DMS79 treated with DMSO at 0.1 percent for 48 hours (cell line): Measurements from ENCODE around the gene MKRN1.
"Not testable (repeated sequence)": the region's sequence is repeated elsewhere in the genome, so short reads cannot be mapped to it uniquely, and the experiment has no call there.

Experiments used
- DNase-seq: peaks from one replicate; lab custom pipeline; 2025; lab: John Stamatoyannopoulos, UW

MKRN1 gene

GRCh38 chr7:140435252-140435895 lies 43.9 kb downstream of the MKRN1 start:
- no peak for DNase-seq

- no peak for DNase-seq
Observed at GRCh38 chr7:140433396-140433795, 45.9 kb downstream of the MKRN1 start.

DNA sequence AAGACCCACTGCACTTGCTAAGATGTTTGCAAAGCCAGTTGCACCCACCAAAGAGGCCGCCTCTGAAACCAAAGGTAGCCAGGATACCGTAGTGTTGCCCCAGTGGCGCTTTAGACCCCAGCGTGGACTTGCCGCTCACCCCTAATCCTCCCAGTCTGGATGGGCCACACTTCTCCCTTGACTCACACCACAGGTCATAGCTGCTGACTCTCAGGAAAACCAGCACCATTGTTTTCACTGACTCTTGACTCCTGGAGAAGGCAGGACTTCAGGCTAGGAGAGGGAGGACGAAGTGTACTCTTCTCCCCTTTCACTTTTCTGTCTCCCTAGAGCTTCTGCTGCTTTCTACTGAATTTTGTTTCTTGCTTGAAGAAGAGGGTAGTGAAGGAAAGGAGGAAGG lies 53.2 kb downstream of the MKRN1 start:
- DNase-seq, result no peak

DNA sequence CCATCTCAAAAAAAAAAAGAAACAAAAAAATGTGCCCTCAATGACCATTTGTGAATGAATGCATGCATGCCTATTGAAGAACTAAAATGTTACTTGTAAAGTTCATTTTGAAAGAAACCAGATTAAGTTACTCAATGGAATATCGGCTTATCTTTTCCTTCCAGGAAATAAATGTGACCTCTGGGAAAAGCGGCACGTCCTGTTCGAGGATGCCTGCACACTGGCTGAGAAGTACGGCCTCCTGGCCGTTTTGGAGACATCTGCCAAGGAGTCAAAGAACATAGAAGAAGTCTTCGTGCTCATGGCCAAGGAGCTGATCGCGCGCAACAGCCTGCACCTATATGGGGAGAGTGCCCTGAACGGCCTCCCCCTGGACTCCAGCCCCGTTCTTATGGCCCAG lies 53.6 kb downstream of the MKRN1 start:
- DNase-seq, result no peak

DNA sequence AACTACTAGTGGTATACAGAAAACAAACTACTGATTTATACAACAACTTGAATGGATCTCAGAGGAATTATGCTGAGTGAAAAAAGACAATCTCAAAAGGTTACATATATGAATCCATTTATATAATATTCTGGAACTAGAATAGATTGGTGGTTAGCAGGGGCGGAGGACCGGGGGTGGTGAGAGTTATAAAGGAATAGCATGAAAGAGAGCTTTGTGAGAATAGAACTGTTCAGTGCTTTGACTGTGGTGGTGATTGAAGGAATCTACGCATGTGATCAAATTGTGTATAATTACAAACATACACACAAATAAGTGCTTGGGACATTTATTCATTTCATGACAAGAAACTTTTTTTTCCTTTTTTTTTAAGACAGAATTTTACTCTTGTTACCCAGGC lies 55.8 kb downstream of the MKRN1 start:
- no peak for DNase-seq

DNA sequence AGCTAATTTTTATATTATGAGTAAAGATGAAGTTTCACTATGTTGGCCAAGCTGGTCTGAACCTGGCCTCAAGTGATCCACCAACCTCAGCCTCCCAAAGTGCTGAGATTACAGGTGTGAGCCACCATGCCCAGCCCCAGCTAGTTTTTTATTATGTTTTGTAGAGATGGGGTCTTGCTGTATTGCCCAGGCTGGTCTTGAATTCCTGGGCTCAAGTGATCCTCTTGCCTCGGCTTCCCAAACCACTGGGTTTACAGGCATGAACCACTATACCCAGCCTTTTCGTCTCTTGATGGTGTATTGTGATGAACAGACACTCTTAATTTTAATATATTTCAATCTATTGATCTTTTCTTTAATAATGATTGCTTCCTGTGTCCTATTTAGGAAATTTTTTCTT lies 57.8 kb downstream of the MKRN1 start:
- DNase-seq, result no peak

DNA sequence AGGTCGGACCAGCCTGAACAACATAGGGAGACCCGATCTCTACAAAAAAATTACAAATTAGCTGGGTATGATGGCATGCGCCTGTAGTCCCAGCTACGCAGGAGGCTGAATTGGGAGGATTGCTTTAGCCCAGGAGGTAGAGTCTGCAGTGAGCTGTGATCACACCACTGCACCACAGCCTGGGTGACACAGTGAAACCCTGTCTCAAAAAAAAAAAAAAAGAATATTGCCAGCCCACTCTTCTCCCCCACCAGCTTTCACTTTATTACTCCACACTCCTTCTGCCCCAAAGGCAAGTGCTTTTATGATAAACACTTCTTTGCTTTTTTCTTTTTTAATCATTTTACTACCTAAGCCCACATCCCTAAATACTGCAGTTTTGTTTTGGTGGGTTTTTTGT lies 60.7 kb downstream of the MKRN1 start:
- no peak for DNase-seq

GRCh38 chr7:140418156-140418472 lies 61.2 kb downstream of the MKRN1 start:
- DNase-seq, result not testable (repeated sequence)

- DNase-seq, result no peak
Observed at GRCh38 chr7:140417456-140418155, 61.7 kb downstream of the MKRN1 start.

DNA sequence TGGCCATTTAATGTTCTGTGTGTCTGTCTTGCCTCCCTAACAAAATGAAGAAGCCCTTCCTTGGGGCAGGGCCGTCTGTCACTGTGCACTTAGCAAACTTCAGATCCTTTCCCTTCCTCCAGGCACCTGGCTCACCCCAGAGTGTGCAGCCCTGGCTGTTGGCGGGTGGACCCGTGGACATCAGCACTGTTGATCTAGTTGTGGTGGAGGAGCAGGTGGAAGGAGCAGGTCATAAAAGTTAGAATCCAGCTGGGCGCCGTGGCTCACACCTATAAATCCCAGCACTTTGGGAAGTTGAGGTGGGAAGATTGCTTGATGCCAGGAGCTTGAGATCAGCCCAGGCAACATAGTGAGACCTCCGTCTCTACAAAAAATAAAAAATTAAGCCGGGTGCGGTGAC lies 62.7 kb downstream of the MKRN1 start:
- no peak for DNase-seq

DNA sequence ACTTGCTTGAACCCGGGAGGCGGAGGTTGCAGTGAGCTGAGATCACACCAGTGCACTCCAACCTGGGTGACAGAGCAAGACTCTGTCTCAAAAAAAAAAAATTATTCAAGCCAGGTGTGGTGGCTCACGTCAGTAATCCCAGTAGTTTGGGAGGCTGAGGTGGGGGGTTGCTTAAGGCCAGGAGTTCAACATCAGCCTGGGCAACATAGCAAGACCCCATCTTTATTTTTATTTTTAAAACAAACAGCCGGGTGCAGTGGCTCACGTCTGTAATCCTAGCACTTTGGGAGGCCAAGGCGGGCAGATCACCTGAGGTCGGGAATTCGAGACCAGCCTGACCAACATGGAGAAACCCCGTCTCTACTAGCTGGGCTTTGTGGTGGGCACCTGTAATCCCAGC lies 63.5 kb downstream of the MKRN1 start:
- DNase-seq, result not testable (repeated sequence)

DNA sequence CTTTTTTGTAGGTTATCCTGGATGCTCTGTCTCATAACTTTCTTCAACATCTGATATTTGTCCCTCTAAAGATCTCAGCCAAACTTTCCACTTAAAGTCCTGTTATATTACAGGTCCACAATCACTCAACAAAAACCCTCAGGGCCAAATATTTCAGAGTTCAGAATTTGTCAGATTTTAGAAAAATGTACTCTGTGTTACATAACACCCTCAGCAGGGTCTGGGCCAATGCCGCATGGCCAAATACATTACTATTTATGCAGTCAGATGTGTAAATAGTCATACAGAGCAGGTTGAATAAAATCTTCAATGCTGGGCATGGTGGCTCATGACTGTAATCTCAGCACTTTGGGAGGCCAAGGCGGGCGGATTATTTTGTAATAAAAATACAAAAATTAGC lies 63.9 kb downstream of the MKRN1 start:
- no peak for DNase-seq

DNA sequence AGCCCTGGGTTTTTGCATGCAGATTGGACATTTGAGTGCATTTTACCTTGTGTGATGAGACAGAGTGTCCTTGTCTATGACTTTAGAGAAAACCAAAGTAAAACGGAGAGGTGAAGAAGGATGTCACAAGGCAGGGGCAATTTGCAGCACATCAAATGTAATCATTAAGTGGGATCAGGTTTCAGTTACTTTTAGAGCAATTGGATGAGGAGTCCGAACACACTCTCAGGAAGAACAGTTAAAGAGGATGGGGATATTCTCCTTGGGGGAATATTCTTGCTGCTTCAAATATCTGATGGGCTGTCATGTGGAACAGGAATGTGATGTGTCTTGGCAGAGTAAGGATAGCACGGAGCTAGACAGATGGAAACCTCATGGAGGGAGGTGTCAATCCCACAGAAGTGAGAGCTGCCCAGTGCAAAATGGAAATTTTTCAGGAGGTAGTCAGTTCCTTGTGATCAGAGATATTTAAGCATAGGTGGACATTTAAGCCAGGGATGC lies 74.7 kb downstream of the MKRN1 start:
- no peak for DNase-seq

DNA sequence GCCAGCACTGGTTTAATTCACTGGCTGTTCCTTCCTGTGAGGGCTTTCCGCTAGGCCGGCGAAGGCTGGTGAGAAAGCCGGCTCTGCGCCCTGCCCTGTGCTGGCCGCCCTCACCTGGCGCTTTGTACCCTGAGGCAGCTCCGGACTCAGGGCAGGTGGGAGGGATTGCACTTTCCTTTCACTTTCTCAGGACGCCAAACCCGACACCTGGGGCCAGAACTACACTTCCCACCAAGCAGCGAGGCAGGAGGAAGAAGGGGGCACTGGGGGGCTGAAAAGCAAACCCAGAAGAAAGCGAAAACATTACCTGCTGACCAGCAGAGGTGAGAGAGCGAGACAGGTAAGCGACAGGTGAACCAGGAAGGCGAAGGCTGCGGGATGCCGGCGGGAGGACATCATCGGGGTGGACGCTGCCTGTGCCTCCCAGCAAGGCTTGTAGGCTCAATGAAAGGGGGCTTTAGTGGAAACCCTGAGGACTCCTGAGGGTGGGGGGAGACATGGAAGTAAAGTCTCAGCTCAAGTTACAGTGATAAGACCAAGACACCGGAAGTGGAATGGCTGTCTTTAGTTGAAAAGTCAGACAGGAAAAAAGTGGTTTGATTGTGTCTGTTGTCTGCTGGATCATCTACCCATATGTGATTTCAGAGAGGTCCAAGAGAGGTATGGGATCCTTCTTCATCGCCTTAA lies 75.3 kb downstream of the MKRN1 start, which contains the start of gene RAB19:
Gene RAB19 (plus strand): TSS at position 181 of the 687 bp plus-strand sequence. CDS start 3,589 bp downstream, outside the sequence.
- peak; percentile 65 for DNase-seq
